Smooth muscle cell (in vitro differentiated cells): ENCODE data around the gene JAM3. TPM values are rescaled to one million over a fixed set of nuclear protein-coding genes. Genes with fewer than 3 reads are reported as not detected.

ENCODE experiments used
- DNase-seq: peaks from one replicate; lab custom pipeline; 2025; ENCODE audit not compliant: unreplicated experiment; lab: John Stamatoyannopoulos, UW
- H2AFZ ChIP-seq: fragments of 200-600 bp; sonication (generic); 2 replicates; pipeline ENCODE4 v1.6.0; 2016; ENCODE audit warnings: antibody characterized with exemption, low read depth, mild to moderate bottlenecking
- H3F3A ChIP-seq: fragments of 200-600 bp; sonication (generic); 2 replicates; pipeline ENCODE4 v1.6.0; 2017; ENCODE audit warnings: antibody characterized with exemption, low read depth
- H3K27ac ChIP-seq: fragments of 200-600 bp; sonication (generic); 2 replicates; pipeline ENCODE4 v1.5.1; 2016; ENCODE audit warnings: low read depth, mild to moderate bottlenecking
- H3K27me3 ChIP-seq: fragments of 200-600 bp; sonication (generic); 2 replicates; pipeline ENCODE4 v1.6.1; 2016; ENCODE audit warnings: low read depth, mild to moderate bottlenecking
- H3K36me3 ChIP-seq: fragments of 200-600 bp; sonication (generic); 2 replicates; pipeline ENCODE4 v1.5.1; 2016; ENCODE audit warnings: low read depth
- H3K4me1 ChIP-seq: fragments of 200-600 bp; sonication (generic); 2 replicates; pipeline ENCODE4 v1.5.1; 2016; ENCODE audit warnings: low read depth
- H3K4me2 ChIP-seq: fragments of 200-600 bp; sonication (generic); 2 replicates; pipeline ENCODE4 v1.6.0; 2016; ENCODE audit warnings: mild to moderate bottlenecking
- H3K4me3 ChIP-seq: fragments of 200-600 bp; sonication (generic); 2 replicates; pipeline ENCODE4 v1.5.1; 2016; ENCODE audit warnings: mild to moderate bottlenecking
- H3K79me2 ChIP-seq: fragments of 200-600 bp; sonication (generic); 2 replicates; pipeline ENCODE4 v1.6.0; 2016; ENCODE audit warnings: low read depth, mild to moderate bottlenecking
- H3K9ac ChIP-seq: fragments of 200-600 bp; sonication (generic); 2 replicates; pipeline ENCODE4 v1.6.0; 2016; ENCODE audit warnings: low read depth
- H3K9me3 ChIP-seq: fragments of 200-600 bp; sonication (generic); replicated peaks from 2 replicates; pipeline ENCODE4 v1.5.1; 2016; ENCODE audit warnings: low read depth
- H4K20me1 ChIP-seq: fragments of 200-600 bp; sonication (generic); 2 replicates; pipeline ENCODE4 v1.6.0; 2016; ENCODE audit warnings: low read depth
- WGBS: methylation state at CpG from one replicate; pipeline ENCODE4 v1.1.7; 2016; ENCODE audit warnings: low lambda C conversion rate; 5-methylcytosine and 5-hydroxymethylcytosine counted together
- polyA plus RNA-seq: library from polyadenylated mRNA; unstranded; fragments of >200 nt; fragmentation: Nextera tagmentation; extraction: Ambion mirVana; gene quantifications from 2 replicates; pipeline ENCODE4 v1.2.1, GENCODE V29; 2016
- total RNA-seq: library from RNA; depleted of rRNA; stranded (reverse); fragments of >200 nt; gene quantifications from 2 replicates; pipeline ENCODE4 v1.2.3, GENCODE V29; 2014
- TF ChIP-seq, protein P1 (sequence below): fragments of 200-600 bp; sonication (generic); IDR thresholded peaks from 2 replicates; pipeline ENCODE4 v1.5.1; 2017; ENCODE audit warnings: borderline replicate concordance, mild to moderate bottlenecking, antibody characterized with exemption; ENCODE audit not compliant: insufficient read depth, poor library complexity, severe bottlenecking

The JAM3 gene
- total and polyA plus RNA-seq, 2 experiments from 2014 or later = 75.5 to 82.9 TPM

DNA sequence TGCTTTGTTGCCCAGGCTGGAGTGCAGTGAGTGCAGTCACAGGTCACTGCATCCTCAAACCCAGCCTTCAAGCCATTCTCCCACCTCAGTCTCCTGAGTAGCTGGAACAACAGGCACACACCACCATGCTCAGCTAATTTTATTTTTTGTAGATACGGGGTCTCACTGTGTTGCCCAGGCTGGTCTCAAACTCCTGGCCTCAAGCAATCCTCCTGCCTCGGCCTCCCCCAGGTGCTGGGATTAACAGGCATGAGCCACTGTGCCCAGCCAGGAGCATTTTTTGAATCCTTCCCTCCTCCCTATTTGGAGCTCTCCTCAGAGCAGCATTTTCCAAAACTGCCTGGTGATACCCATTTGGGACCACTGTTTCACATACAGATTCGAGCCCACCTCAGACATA lies 77.7 kb downstream of the JAM3 start:
- no peak for DNase-seq
- Histone ChIP-seq H3K4me1 (no peaks in the 10 kb centered on the region), H2AFZ (no peak overlapping the region), H3K9ac (no peak overlapping the region), H3K27ac (no peak overlapping the region), H3K36me3 (no peaks in the 10 kb centered on the region), H3K9me3 (no peaks in the 10 kb centered on the region), H3F3A (no peaks in the 10 kb centered on the region), H3K4me3 (no peak overlapping the region), H3K27me3 (no peaks in the 10 kb centered on the region), H3K79me2 (no peaks in the 10 kb centered on the region), H4K20me1 (peaks cover 28% of the 10 kb centered on the region), H3K4me2 (no peak overlapping the region)
- 97% methylated on average over 3 of the region's 3 CpGs for WGBS
- TF ChIP-seq, protein P1, sequence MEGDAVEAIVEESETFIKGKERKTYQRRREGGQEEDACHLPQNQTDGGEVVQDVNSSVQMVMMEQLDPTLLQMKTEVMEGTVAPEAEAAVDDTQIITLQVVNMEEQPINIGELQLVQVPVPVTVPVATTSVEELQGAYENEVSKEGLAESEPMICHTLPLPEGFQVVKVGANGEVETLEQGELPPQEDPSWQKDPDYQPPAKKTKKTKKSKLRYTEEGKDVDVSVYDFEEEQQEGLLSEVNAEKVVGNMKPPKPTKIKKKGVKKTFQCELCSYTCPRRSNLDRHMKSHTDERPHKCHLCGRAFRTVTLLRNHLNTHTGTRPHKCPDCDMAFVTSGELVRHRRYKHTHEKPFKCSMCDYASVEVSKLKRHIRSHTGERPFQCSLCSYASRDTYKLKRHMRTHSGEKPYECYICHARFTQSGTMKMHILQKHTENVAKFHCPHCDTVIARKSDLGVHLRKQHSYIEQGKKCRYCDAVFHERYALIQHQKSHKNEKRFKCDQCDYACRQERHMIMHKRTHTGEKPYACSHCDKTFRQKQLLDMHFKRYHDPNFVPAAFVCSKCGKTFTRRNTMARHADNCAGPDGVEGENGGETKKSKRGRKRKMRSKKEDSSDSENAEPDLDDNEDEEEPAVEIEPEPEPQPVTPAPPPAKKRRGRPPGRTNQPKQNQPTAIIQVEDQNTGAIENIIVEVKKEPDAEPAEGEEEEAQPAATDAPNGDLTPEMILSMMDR = no peak

DNA sequence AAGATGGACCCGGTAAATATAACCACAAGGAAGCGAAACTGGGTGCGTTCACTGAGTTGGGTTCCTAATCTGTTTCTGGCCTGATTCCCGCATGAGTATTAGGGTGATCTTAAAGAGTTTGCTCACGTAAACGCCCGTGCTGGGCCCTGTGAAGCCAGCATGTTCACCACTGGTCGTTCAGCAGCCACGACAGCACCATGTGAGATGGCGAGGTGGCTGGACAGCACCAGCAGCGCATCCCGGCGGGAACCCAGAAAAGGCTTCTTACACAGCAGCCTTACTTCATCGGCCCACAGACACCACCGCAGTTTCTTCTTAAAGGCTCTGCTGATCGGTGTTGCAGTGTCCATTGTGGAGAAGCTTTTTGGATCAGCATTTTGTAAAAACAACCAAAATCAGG lies 80.5 kb downstream of the JAM3 start:
- H3K4me3 ChIP-seq = no peak overlapping the region
- H3K27me3 ChIP-seq = no peaks in the 10 kb centered on the region
- no peaks in the 10 kb centered on the region for H3K79me2 ChIP-seq
- TF ChIP-seq, protein P1 = no peak
- H3K9ac ChIP-seq = no peak overlapping the region
- H3K9me3 ChIP-seq = no peaks in the 10 kb centered on the region
- H3K27ac ChIP-seq = no peak overlapping the region
- DNase-seq = no peak
- H4K20me1 ChIP-seq = peaks cover under 1% of the 10 kb centered on the region
- H3K36me3 ChIP-seq = no peaks in the 10 kb centered on the region
- 97% methylated on average over 16 of the region's 16 CpGs for WGBS
- H3F3A ChIP-seq = no peaks in the 10 kb centered on the region
- H2AFZ ChIP-seq = no peak overlapping the region
- no peaks in the 10 kb centered on the region for H3K4me1 ChIP-seq
- H3K4me2 ChIP-seq = no peak overlapping the region

DNA sequence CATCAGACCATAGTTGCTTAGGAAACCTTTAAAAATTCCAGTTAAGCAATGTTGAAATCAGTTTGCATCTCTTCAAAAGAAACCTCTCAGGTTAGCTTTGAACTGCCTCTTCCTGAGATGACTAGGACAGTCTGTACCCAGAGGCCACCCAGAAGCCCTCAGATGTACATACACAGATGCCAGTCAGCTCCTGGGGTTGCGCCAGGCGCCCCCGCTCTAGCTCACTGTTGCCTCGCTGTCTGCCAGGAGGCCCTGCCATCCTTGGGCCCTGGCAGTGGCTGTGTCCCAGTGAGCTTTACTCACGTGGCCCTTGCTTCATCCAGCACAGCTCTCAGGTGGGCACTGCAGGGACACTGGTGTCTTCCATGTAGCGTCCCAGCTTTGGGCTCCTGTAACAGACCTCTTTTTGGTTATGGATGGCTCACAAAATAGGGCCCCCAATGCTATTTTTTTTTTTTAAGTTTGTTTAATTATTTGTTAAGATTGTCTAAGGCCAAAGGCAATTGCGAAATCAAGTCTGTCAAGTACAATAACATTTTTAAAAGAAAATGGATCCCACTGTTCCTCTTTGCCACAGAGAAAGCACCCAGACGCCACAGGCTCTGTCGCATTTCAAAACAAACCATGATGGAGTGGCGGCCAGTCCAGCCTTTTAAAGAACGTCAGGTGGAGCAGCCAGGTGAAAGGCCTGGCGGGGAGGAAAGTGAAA lies 81.5 kb downstream of the JAM3 start:
- no peak overlapping the region for H3K4me2 ChIP-seq
- no peak overlapping the region for H2AFZ ChIP-seq
- no peak overlapping the region for H3K4me3 ChIP-seq
- 98% methylated on average over 12 of the region's 12 CpGs for WGBS
- no peaks in the 10 kb centered on the region for H3K4me1 ChIP-seq
- H3F3A ChIP-seq = no peaks in the 10 kb centered on the region
- no peak overlapping the region for H3K27ac ChIP-seq
- TF ChIP-seq, protein P1 = no peak
- H3K27me3 ChIP-seq = no peaks in the 10 kb centered on the region
- H4K20me1 ChIP-seq = no peaks in the 10 kb centered on the region
- no peak for DNase-seq
- H3K9me3 ChIP-seq = no peaks in the 10 kb centered on the region
- H3K79me2 ChIP-seq = no peaks in the 10 kb centered on the region
- no peaks in the 10 kb centered on the region for H3K36me3 ChIP-seq
- no peak overlapping the region for H3K9ac ChIP-seq
